Activated CD8-positive, alpha-beta T cell treated with anti-CD3 and anti-CD28 coated beads for 36 hours (primary cell): ENCODE measurements around the gene ANO1. TPM values are rescaled to one million over a fixed set of nuclear protein-coding genes. Genes with fewer than 3 reads are reported as not detected.

Experiments used
- ATAC-seq: fragments of 200-7000 bp; cut with Tn5 transposase; one replicate; pipeline ENCODE4 v1.10.0; 2021; ENCODE audit warnings: mild to moderate bottlenecking, moderate library complexity
- CTCF ChIA-PET: fragments of 350-600 bp; sonication (Branson Sonifier 250); formaldehyde crosslinking; loops from one replicate; lab custom pipeline; 2021; ENCODE audit warnings: antibody characterized with exemption; lab: Charles Lee
- POLR2A ChIA-PET: fragments of 350-600 bp; sonication (Branson Sonifier 250); formaldehyde crosslinking; loops from one replicate; lab custom pipeline; 2021; ENCODE audit warnings: antibody characterized with exemption; lab: Charles Lee
- DNase-seq: peaks from one replicate; pipeline ENCODE4 v3.0.0-alpha.2; 2020
- H3K27ac Mint-ChIP-seq: one replicate; pipeline ENCODE4 v1.8.0; 2021; ENCODE audit warnings: mild to moderate bottlenecking, mixed read lengths
- H3K27me3 Mint-ChIP-seq: one replicate; pipeline ENCODE4 v1.8.0; 2021; ENCODE audit warnings: mixed read lengths
- H3K36me3 Mint-ChIP-seq: one replicate; pipeline ENCODE4 v1.8.0; 2021; ENCODE audit warnings: low read depth, mixed read lengths
- H3K4me1 Mint-ChIP-seq: one replicate; pipeline ENCODE4 v1.8.0; 2021; ENCODE audit warnings: low read depth, mixed read lengths
- H3K4me3 Mint-ChIP-seq: one replicate; pipeline ENCODE4 v1.8.0; 2021; ENCODE audit warnings: mild to moderate bottlenecking, moderate library complexity, mixed read lengths
- H3K9me3 Mint-ChIP-seq: one replicate; pipeline ENCODE4 v1.8.0; 2021; ENCODE audit warnings: mixed read lengths
- CTCF ChIP-seq: fragments of 200-600 bp; IDR thresholded peaks from one replicate; pipeline ENCODE4 v1.8.0; 2022; ENCODE audit warnings: antibody characterized with exemption, mild to moderate bottlenecking
- intact Hi-C: fragments of 100-400 bp; cut with micrococcal nuclease; formaldehyde crosslinking; loops from one replicate; pipeline ENCODE4 v1.10.0; 2022
- total RNA-seq, 2 experiments: library from RNA; stranded (reverse); gene quantifications; one replicate each; pipeline ENCODE4 v1.2.3, GENCODE V29; 2021

Gene ANO1
- total RNA-seq, 2 experiments from 2014 or later = not detected

GRCh38 chr11:70175236-70175698 is 97.2 kb downstream of the ANO1 start:
- intact Hi-C loops = no loop called here
- ATAC-seq = no peak
- ChIA-PET POLR2A (no interaction called here), CTCF (no interaction called here)
- Mint-ChIP-seq H3K4me3 (no peak overlapping the region), H3K9me3 (no peaks in the 10 kb centered on the region), H3K36me3 (no peaks in the 10 kb centered on the region), H3K4me1 (no peaks in the 10 kb centered on the region), H3K27me3 (no peaks in the 10 kb centered on the region), H3K27ac (no peak overlapping the region)
- TF ChIP-seq CTCF = no peak
- DNase-seq = no peak

- ChIA-PET CTCF (interaction anchor here (1.1 kb wide), 1 partner anchor 29 kb away, joined by 4 read pairs; no protein-coding TSS in a partner anchor), POLR2A (no interaction called here)
- Mint-ChIP-seq H3K27ac (no peak overlapping the region), H3K4me1 (no peaks in the 10 kb centered on the region), H3K27me3 (no peaks in the 10 kb centered on the region), H3K36me3 (no peaks in the 10 kb centered on the region), H3K9me3 (no peaks in the 10 kb centered on the region), H3K4me3 (no peak overlapping the region)
- peak; percentile 87 for ATAC-seq
- TF ChIP-seq CTCF = peak; percentile 83
- peak; percentile 73 for DNase-seq
- intact Hi-C loops = no loop called here
Observed at GRCh38 chr11:70176940-70177689, 99.0 kb downstream of the ANO1 start.

GRCh38 chr11:70180906-70181305 is 102.8 kb downstream of the ANO1 start:
- no peaks in the 10 kb centered on the region for H3K36me3 Mint-ChIP-seq
- no peaks in the 10 kb centered on the region for H3K27me3 Mint-ChIP-seq
- ATAC-seq (no peak), DNase-seq (no peak)
- no peaks in the 10 kb centered on the region for H3K9me3 Mint-ChIP-seq
- POLR2A ChIA-PET = no interaction called here
- H3K27ac Mint-ChIP-seq = no peak overlapping the region
- CTCF ChIA-PET = no interaction called here
- no peaks in the 10 kb centered on the region for H3K4me1 Mint-ChIP-seq
- H3K4me3 Mint-ChIP-seq = no peak overlapping the region
- intact Hi-C loops = no loop called here
- TF ChIP-seq CTCF = no peak

GRCh38 chr11:70182266-70182665 is 104.1 kb downstream of the ANO1 start:
- ATAC-seq (no peak), DNase-seq (no peak)
- CTCF ChIA-PET = interaction anchor here (1.2 kb wide), 1 partner anchor 14 kb away, joined by 4 read pairs; no protein-coding TSS in a partner anchor
- no peak for TF ChIP-seq CTCF
- intact Hi-C loops = no loop called here
- no peaks in the 10 kb centered on the region for H3K9me3 Mint-ChIP-seq
- H3K36me3 Mint-ChIP-seq = no peaks in the 10 kb centered on the region
- H3K27me3 Mint-ChIP-seq = peaks cover under 1% of the 10 kb centered on the region
- H3K4me3 Mint-ChIP-seq = no peak overlapping the region
- POLR2A ChIA-PET = interaction anchor here (0.7 kb wide), 1 partner anchor 19 kb away, joined by 4 read pairs; no protein-coding TSS in a partner anchor
- H3K4me1 Mint-ChIP-seq = no peaks in the 10 kb centered on the region
- no peak overlapping the region for H3K27ac Mint-ChIP-seq

GRCh38 chr11:70183032-70183431 is 104.9 kb downstream of the ANO1 start:
- no peak overlapping the region for H3K27ac Mint-ChIP-seq

More at GRCh38 chr11:70183032-70183431, 104.9 kb downstream of the ANO1 start:
- no peak for TF ChIP-seq CTCF
- POLR2A ChIA-PET = no interaction called here
- H3K9me3 Mint-ChIP-seq = no peaks in the 10 kb centered on the region
- CTCF ChIA-PET = no interaction called here
- no peaks in the 10 kb centered on the region for H3K4me1 Mint-ChIP-seq
- peaks cover 2% of the 10 kb centered on the region for H3K27me3 Mint-ChIP-seq
- intact Hi-C loops = no loop called here
- DNase-seq (no peak), ATAC-seq (no peak)
- H3K4me3 Mint-ChIP-seq = no peak overlapping the region
- no peaks in the 10 kb centered on the region for H3K36me3 Mint-ChIP-seq
